GM15510 (cell line): Measurements from ENCODE around the gene HLA-F.

Experiments used
- POLR2A ChIP-seq: IDR thresholded peaks from 3 replicates; pipeline ENCODE4 v1.6.1; 2011; ENCODE audit warnings: borderline replicate concordance; ENCODE audit not compliant: insufficient read length; ENCODE audit errors: extremely low read depth

Gene HLA-F

DNA sequence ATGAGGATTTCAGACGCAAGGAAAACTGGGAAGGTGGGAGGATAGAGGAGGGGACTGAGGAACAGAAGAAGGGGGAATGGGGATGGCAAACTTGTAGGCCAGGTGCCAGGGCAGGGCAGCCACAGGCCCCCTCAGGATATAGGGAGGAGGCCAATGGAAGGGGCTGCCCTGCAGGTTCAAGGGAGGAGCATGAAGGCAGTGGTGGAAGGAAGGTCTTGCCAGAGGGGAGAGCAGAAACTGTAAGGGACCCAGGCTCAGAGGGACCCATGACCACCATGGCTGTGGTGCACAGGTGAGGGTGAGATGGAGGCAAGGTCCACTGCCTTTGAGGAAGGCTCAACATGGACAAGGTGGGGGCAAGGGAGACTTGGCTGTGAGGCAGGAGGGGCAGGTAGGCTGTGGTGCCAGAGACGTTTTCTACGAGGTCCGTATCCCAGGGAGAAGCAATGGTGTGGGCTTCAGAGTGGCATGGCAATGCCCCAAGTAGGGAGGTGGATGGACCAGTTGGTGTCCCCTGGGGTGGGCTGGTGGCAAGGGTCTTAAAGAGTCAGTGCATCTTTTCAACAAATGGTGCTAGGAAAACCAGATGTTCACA is 22.7 kb downstream of the HLA-F start:
- TF ChIP-seq POLR2A = no peak

DNA sequence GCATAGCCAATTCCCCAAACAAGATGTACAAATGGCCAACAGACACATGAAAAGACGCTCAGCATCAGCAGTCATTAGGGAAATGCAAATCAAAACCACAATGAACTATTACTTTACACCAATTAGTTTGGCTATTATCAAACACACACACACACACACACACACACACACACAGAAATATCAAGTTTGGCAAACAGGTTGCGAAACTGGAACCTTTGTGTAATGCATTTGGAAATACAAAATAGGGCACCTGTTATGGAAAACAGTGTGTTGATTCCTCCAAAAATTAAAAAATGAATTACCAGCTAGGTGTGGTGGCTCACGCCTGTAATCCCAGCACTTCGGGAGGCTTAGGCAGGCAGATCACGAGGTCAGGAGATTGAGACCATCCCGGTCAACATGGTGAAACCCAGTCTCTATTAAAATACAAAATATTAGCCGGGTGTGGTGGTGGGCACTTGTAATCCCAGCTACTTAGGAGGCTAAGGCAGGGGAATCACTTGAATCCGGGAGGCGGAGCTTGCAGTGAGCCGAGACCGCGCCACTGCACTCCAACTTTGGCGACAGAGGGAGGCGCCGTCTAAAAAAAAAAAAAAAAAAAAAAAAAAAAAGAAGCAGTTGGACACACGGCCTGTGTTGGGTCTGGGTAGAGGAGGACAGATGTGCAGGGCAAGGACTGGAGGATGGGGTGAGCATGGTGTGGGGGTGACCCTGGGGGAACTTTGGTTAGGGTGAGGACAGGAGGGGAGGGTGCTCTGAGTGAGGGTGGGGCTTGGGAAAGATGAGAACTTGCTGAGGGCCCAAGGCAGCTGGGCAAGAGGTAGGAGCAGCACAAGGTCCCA is 23.8 kb downstream of the HLA-F start:
- TF ChIP-seq POLR2A = no peak

DNA sequence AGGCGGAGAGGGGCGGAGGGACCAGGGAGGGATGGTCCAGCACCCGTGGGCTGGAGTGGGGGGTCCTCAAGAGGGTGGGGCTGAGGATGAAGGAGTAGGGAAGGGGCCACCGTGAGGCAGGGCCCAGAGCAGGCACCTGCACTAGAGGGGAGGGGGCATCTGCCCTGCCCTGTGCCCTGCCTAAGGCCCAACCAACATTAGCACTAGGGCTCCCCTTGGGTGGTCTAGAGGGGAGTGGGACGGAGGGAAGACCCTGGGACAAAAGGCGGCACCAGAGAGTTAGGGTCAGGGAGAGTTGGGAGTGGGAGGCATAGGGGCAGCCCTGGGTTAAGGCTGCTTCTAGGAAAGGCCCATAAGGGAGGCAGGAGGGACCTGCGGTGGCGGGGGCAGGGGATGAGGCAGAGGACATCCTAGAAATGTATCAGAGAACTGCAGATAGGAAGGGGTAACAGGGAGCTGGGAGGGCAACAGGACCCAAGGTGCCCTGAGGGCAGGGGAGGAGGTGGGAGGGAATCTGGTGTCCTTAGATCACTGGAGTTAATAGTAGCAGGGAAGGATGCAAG is 24.5 kb downstream of the HLA-F start:
- TF ChIP-seq POLR2A = no peak

DNA sequence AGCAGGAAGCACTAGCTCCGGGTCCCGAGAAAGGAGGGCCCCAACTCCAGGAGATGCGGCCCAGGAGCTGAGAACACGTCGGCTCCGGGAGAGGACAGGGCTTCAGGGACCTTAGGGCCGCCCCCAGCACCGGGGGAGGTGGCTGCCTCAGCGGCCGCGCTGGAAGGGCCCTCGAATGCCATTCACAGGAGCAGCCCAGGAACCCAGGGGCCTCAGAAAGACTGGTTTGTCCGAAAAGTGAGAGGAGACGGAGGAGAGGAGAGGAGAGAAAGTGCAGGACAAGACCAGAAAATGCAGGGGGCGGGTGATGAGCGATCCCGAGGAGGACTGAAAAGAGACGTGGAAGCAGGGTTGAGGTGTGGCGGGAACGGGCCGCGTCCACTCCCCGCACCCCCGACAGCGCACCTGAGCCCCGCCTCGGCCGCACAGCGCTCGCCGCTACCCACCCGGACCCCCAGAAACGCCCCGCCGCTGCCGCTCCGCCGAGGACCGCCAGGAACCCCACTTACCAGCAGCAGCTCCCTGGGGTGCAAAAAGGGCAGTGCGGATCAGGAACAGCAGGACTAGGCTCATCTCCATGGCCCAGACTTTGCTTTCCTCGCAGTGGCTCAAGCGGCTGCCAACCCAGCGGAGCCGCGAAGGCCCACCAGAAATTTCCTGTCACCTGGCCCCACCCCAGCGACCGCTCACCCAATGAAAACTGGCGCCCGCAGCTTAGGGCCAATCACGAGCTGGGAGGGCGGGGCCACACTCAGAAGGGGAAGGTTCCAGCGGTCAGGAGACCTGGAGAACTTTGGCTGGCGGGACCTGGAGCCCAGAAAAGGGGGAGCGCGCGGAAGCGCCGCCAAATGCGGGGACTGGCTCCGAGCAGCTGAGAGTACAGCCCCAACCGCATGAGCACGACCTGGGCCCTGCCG is 25.4 kb downstream of the HLA-F start:
- peak; percentile 66 for TF ChIP-seq POLR2A

DNA sequence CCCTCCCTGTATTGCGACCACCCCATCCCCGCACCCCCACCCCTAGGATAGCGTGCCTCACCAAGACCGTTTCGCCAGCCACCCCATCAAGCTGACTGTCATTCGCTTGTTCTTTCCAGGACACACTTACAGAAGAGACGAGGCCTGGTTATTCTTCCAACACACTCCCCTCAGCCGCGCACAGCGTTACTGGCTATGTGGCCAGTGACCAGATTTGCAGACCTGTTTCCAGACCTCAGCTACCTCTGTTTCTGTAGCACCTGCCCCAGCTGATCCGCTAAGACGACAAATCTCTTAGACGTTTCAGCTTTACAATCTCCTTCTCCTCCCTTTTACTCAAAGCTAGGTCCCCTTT is 26.1 kb downstream of the HLA-F start:
- no peak for TF ChIP-seq POLR2A

DNA sequence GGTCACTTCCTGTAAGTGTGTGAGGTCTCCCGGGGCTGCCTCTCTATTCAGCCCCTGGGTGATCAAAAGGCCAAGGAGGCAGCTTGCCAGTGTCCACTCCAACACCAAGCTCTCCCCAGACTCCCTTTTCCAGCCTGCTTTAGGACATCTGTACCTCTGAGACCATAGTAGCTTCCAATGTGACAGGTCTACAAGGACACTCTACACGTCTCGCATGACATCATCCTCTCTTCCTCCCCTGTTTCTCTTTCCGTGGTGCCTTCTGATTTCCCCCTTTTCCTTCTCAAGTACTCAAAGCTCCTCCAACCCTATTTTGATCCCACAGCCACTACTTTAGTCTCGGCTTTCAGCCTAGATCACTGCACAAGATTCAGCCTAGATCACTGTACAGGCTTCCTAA is 26.4 kb downstream of the HLA-F start:
- no peak for TF ChIP-seq POLR2A

DNA sequence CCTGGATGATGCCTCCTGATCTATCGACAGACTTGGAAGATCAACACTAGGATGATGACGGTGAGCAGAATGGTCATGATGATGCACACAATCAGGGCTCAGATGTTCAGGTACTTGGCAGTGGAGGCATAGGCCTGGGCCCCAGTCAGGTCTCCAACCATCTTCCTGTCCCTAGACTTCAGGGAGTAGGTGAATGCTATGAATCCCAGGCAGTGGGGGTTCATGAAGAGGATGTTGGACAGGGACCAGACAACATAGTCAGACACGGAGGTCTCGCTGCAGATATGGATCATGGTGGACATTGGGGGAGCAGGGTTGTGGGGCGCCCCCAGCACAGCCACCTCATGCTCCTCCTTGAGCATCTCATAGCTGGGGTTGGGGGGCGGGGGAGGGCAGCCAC is 27.5 kb downstream of the HLA-F start:
- no peak for TF ChIP-seq POLR2A

DNA sequence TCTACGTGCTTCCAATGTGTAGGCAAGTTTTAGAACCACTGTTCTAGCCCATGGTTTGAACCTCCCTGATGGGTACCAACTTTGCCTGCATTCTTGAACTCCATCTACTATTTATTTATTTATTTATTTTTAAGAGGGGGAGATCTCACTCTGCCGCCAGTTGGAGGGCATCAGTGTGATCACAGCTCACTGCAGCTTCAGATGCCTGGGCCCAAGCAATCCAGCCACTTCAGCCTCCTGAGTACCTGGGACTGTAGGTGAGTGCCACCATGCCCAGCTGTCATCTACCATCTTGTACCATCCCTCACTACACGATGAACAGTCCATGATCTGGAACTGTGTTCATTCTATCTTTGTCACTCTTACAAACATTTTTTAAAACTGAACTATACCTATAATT is 28.2 kb downstream of the HLA-F start:
- TF ChIP-seq POLR2A = no peak

DNA sequence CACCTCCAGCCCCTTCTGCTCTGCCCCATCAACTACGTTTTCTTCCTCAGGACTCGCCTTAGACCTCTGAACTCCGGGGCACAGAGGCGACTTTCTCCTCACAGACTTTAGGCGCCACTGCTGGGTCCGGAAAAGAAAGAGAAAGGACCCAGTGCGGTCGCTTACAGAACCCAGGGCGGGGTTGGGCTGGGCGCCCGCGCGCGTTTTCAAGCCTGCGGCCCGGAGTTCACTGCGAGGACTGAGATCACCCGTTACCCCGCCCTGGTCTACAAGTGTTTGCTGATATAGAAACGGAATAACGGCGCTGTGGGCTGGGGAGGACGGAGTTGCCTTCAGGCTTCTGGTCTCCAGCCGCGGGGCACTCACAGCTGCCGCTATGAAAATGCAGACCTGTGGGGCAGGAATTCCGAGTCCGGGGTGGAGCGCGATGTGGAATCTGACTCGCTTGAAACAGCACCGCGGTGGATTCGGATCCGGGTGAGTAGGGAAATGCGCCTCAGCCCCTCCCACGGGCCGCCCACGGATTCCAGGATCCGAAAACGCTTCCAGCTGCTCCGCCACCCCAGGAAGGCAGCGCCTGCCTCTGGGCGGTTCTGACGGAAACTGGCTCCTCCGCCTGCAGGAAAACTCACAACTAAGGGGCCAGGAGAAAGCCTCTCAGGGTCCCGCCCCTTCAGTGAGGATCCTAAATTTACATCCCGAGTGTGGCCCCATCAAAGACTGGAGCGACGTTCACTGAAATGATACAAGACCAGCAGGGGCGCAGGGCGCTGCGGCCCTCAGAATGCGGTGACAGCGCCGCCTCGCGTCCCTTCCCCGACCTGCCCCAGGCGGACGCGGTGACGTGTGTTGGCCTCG is 29.4 kb downstream of the HLA-F start:
- TF ChIP-seq POLR2A = no peak

DNA sequence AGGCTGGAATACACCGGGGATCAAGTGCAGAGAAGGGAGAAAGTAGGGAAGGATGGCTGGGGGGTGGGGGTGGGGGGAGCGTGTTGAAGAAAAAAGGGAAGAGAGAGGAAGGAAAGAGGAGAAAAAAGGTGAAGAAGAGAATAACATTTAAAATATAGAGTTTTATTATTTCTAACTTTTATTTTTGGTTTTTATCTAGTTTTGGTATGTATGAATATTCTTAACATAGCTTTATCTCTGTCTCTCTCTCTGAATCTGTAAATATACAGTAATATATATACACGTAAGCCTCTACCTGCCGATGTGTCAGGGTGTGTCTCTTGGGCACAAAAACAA is 30.0 kb downstream of the HLA-F start:
- TF ChIP-seq POLR2A = no peak

DNA sequence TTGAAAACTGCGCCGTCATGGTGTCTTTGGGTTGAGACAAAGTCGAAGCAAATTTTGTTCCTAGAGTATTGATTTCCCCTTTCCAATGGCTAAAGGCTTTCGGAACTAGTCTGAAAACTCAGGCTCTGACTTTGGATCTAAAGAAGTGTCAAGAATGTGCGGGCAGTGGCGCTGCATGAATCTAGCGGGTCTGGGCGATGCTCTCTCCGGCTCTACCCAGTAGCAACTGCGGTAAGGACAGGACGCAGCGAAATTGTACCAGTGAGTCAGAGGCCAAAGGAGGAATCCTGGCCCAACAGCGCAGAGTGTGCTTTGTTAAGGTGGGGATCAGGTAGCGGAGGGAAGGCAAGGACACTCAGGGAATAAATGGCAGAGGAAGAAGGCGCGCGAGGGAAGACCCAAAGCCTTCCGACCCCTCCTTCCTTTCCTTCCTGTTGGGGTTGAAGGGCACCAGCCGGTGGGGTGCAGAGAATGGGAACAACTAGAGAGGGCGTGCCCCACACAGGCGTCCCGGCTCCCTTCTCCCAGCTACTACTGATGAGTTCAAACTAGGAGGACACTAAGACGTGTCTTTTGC is 32.1 kb downstream of the HLA-F start:
- TF ChIP-seq POLR2A = no peak

DNA sequence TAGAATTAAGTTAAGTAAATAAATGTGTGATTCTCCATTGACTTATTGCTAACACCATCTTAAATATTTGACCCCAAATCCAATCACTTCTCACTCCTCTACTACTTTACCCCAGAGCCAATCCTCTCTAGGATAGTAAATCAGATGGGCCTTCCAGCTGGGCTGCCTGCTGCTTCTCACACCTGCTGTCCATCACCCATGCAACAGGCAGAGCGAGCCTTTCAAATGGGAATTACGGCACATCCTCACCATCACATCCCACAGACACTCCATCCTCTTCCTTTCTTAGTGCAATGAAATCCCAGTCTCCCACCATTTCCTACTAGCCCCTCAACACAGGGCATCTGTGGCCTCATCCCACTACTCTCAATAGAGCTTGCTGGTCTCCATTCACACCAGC is 34.0 kb downstream of the HLA-F start:
- TF ChIP-seq POLR2A = no peak

DNA sequence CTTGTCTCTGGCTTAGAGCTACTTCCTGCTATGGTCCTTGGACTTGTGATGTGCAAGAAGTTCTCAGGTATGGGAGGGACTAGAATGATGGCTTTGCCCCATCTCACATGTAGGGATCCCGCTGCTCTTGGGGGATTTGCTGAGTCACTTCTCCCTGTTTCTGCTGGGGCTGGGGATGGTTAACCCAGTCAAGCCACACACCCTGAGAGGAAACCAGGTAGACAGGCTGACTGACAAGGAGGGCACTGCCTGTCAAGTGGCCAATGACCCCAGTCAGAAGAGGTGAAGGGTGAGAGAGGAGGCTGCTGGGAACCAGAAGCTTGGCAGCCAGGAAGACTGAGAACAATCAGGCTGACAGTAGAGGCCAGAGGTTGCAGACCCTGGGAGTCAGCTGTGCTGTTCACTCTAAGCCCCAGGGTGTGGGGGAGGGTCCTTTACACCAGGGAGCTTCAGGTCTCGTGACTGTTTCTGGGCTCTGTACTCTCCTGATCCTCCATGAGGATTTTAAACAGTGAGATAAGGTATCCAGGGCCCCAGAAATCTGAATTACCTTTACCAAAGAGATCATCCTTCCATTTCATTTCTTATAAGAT is 34.6 kb downstream of the HLA-F start:
- TF ChIP-seq POLR2A = no peak
